ENCODE data around the gene COL4A3.

Gene COL4A3

DNA sequence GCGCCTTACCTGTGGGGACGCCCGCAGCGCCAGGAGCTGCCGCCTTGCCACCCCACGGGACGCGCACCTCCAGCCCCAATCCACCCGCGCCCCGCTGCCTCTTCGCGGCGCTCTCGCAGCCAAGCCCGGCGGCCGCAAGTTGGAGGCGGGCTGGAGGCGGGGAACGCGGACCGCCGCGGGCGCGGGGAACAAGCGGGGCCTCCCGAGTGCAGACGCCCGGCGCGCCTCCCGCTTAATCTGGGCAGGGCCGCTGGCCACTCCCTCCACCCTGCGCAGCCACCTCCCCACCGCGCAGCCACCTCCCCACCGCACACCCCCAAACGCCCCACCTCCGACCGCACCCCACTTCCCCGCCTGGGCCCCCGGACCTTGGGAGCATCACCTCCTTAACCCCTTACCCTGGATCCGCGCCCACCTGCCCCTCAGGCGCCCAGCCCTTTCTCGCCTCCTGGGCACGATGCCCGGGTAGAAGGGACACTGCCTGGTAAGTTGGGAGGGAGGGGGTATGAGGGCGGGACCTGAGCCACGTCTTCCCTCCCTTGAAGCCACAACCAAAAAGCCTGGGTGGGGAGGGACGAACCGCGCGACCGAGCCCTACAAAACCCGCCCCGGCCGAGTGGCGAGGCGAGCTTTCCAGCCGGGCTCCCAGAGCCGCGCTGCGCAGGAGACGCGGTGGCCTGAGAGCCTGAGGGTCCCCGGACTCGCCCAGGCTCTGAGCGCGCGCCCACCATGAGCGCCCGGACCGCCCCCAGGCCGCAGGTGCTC is at the start of gene COL4A3, which contains the start of gene COL4A4:
TSS of gene COL4A3 (plus strand) at position 627 of the 765 bp plus-strand sequence. CDS start at position 730, 103 bp downstream.
TSS of gene COL4A4 (minus strand) at position 208 of the 765 bp plus-strand sequence. CDS start 16,722 bp downstream, outside the sequence.
- DNase-seq (ENCODE audit: extremely low spot score, insufficient read length, low read depth) (no peak), FAIRE-seq (peak; percentile 9)

GRCh38 chr2:227115761-227116160 is 48.7 kb upstream of the COL4A3 start:
- DNase-seq (ENCODE audit: extremely low spot score, insufficient read length, low read depth), result no peak
- no peak for FAIRE-seq

DNA sequence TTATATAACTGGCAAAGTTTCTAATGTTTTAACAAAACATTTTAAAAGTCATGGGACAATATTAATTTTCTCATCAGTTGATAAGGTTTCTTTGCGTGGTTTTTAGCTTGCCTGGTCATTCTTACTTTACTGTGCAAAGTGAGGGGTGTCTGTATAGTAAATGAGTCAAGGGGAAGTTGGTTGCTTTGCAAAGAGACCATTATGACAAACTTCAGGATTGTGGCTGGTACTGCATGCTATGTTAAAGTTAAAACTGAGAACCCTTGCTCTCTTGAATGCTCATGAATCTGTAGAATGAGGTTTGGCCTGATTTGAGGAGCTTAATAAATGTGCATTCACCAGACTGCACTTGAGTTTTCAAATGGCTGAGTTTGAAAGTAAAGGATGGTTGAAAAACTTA is 47.4 kb upstream of the COL4A3 start:
- DNase-seq (ENCODE audit: extremely low spot score, insufficient read length, low read depth) (no peak), FAIRE-seq (no peak)

DNA sequence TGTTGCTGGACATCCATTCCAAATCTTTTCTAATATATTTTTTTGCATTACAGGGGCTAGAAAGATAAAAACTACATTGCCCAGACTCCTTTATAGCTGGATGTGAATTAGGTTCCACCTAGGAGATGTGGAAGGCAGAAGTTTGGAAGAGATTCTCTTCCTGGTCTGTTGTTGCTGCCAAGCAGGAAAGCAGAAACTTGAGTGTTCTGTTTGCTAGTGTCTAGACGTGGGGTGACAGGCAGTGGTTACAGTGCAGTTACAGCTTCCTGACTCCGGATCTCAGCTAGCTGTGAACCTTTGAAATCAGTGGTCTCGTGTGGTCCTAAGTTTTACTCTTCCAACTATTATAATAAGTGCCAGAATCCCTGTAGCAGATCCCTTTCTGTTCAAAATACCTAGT is 46.6 kb upstream of the COL4A3 start:
- FAIRE-seq, result no peak

DNA sequence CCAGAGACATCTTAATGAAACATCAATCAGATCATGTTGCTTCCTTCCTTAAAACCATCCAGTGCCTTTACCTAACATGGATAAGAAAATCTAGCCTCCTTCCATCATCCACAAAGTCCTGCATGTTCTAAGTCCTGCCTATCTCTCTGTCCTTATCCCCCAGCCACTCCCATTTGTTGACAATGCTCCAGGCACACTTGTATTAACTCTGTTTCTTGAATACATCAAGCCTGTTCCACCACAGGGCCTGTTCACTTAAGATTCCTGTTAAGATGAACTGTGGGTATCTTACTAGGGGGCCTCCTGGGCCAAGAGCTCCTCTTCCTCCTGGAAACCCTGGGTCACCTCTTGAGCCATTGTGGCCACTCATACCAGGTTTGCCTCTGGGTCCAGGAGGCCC is 46.1 kb upstream of the COL4A3 start:
- no peak for FAIRE-seq
- DNase-seq (ENCODE audit: extremely low spot score, insufficient read length, low read depth), result no peak

More for the DNA sequence above, 46.6 kb upstream of the COL4A3 start:
- no peak for DNase-seq (ENCODE audit: extremely low spot score, insufficient read length, low read depth)

- no peak for DNase-seq (ENCODE audit: extremely low spot score, insufficient read length, low read depth)
- no peak for FAIRE-seq
Observed at GRCh38 chr2:227123697-227124096, 40.7 kb upstream of the COL4A3 start.

DNA sequence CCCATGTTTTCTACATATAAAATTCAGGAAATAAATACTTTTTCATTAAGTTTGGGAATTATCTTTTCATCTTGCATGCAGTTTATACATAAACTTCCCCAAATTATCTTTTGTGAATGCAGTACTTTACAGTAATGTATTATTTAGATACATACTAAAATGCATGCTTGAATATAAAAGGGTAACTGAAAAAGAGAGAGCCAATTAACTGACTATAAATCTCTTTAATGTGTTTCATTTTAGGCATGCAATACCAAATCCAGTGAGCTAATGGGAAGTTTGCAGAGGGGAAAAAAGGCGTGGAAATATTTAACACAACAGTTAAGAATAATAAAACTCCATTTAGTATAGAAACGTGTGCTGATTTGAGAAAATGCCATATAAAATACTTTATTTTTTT is 39.6 kb upstream of the COL4A3 start:
- no peak for DNase-seq (ENCODE audit: extremely low spot score, insufficient read length, low read depth)
- FAIRE-seq, result no peak

DNA sequence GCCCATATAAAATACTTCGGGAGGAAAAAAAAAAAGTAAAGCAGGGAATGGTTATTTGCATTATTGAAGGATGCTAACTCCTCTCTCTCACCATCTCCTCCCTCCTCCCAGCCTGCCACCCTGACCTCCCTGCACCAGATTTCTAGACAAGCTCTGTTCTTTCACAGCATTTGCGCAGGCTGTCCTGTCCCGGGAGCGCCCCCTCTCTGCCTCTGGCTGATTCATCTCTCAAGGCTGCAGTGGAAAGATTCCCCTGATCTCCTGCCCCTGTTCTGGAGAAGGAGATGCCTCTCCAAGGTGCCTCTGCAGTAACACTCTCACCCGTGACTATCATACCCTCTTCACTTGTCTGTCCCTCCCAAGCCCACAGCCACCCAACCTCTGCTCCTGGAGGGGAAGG is 38.9 kb upstream of the COL4A3 start:
- no peak for DNase-seq (ENCODE audit: extremely low spot score, insufficient read length, low read depth)
- no peak for FAIRE-seq

- FAIRE-seq (no peak), DNase-seq (ENCODE audit: extremely low spot score, insufficient read length, low read depth) (no peak)
Observed at GRCh38 chr2:227127201-227127600, 37.2 kb upstream of the COL4A3 start.

- FAIRE-seq (no peak), DNase-seq (ENCODE audit: extremely low spot score, insufficient read length, low read depth) (no peak)
Observed at GRCh38 chr2:227130636-227131035, 33.8 kb upstream of the COL4A3 start.

DNA sequence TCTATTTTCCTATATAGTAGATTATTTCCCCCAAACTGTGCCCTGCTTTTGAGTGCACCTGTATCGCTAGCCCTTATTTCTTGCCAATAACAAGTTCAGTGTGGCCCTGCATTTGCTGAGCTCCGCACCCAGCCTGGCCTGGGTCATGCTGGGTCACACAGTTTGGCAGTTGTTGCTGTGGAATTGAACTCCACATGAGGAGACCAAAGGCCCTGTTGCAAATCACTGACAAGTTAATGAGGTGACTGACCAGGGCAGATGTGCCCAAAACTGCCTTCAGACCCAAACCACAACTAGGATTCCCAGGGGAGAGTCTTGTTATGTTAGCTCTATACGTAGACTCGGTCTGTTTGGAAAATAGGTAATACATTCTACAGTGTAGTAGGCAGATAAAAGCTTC is 31.4 kb upstream of the COL4A3 start:
- DNase-seq (ENCODE audit: extremely low spot score, insufficient read length, low read depth) (no peak), FAIRE-seq (no peak)

- FAIRE-seq, result no peak
- no peak for DNase-seq (ENCODE audit: extremely low spot score, insufficient read length, low read depth)
Observed at GRCh38 chr2:227134591-227134990, 29.8 kb upstream of the COL4A3 start.

GRCh38 chr2:227141301-227141700 is 23.1 kb upstream of the COL4A3 start:
- DNase-seq (ENCODE audit: extremely low spot score, insufficient read length, low read depth) (no peak), FAIRE-seq (no peak)

DNA sequence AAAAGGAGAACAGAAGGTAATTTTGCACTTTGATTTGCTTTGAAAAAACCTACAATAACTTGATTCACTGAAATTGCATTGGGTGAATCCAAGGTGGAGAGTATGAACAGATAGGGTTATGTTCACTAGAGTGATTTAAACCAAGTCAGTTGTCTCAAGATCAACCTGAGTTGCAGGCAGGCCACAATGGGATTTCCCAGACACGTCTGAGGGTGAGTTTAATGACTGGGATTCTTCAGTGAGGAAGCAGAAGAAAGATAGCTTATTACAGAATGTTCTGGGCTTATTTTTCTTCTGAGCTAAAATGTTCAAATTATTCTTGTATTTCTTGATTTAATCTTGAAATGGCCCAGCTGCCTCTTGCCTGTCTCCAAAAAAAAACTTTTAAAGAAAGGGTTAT is 20.5 kb upstream of the COL4A3 start:
- FAIRE-seq, result no peak
- DNase-seq (ENCODE audit: extremely low spot score, insufficient read length, low read depth), result no peak

DNA sequence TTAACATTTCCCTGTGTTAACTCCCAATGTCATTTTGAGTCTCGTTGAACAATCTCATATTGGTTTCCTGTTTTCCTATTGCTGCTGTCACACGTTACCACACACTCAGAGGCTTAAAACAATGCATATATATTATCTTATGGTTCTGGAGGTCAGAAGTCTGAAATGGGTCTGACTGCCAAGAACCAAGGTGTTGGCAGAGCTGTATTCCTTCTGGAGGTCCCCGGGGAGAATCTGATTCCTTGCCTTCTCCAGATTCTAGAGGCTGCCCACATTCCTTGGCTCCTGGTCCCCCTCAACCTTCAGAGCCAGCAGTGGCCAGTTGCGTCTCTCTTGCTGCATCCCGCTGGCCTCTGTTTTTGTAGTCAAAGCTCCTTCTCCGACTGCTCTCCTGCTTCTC is 18.0 kb upstream of the COL4A3 start:
- DNase-seq (ENCODE audit: extremely low spot score, insufficient read length, low read depth), result no peak
- FAIRE-seq, result no peak

DNA sequence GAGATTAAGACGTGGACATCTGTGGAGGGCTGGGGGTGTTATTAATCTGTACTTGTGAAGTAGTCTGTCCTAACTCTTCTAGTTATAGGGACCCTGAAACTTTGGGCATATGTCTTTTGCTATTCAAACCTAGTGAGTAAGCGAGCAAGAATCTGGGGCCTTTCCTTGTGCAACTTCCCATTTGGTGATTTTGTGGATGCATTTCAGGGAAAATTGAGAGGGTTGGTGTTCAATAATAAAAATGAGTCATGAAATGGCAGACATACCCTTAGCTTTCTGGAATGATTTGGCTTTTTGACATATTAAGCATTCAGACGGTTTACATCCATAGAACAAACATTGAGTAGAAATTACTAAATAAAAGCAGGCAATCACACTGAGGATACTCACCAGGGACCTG is 17.4 kb upstream of the COL4A3 start:
- FAIRE-seq (no peak), DNase-seq (ENCODE audit: extremely low spot score, insufficient read length, low read depth) (no peak)

GRCh38 chr2:227148106-227148505 is 16.3 kb upstream of the COL4A3 start:
- no peak for FAIRE-seq

DNA sequence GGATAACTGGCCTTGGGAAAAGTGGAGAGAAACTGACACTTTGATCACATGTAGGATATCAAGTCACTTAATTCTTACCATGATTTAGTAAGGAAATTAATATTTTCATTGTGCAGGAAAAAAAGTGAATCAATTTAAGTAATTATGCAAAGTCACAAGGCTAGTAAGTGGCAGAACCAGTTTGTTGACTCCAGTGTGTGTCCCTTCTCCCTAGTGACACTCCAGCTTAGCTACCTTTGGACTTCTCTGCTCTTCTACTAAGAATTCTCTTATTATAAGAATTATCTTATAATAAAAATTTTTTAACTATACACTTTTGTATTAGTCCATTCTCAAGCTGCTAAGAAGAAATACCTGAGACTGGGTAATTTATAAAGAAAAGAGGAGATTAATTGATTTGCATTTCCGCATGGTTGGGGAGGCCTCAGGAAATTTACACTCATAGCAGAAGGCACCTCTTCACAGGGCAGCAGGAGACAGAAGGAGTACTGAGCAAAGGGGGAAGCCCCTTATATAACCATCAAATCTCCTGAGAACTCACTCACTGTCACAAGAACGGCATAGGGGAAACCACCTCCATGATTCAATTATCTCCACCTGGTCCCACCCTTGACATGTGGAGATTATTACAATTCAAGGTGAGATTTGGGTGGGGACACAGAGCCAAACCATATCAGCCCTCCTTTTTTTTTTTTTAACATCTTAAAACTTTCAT is 14.0 kb upstream of the COL4A3 start:
- DNase-seq (ENCODE audit: extremely low spot score, insufficient read length, low read depth) (no peak), FAIRE-seq (no peak)

More at GRCh38 chr2:227148106-227148505, 16.3 kb upstream of the COL4A3 start:
- DNase-seq (ENCODE audit: extremely low spot score, insufficient read length, low read depth), result no peak

DNA sequence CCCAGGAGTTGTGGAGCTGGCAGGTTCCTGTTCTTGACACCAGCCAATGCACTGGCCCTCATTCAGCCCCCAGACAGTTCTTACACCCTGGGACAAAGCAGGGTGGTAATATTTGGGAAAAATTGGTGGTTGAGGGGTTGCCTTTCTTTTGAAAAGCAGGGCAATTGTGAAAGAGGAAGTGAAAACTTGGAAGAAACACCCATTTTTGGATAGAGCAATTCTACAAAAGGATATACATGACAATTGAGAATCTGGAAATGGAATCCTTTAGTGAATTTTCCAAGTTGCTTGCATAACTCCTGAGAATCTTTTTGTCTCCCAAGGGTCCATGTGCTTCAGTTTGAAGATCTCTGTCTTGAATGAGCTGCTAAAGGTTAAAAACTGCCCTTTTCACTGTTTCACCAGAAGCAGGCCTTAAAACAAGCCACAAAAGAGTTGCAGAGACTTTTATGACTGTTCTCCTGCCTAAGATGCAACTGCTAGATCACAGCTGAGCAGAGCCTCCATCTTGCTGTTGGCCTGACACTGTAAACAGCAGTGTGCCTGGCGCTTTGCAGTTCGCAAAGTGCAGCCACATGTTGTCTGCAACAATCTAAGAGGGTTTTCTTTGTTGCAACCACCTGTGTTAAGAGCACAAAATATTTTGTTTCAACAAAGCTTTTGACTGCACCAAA is 12.2 kb upstream of the COL4A3 start:
- FAIRE-seq, result no peak

DNA sequence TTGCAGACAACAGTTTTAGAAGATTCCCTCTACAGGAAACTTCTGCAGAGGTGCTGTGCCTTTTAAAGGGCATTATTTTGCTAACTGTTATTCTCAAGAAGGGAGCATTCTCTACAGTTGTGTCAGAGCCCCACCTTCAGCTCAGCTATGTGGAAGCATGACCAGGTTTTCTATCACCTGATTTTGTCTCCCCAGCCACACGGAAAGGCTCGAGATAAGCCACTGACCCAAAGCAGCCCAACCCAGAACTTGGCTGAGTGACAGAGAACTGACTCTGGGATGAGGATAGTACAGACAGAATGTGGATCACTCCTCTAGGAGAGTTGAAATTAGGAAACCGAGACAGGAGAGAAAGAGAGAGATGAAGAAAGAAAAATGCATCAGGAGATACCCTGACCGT is 11.1 kb upstream of the COL4A3 start:
- DNase-seq (ENCODE audit: extremely low spot score, insufficient read length, low read depth), result no peak
- FAIRE-seq, result no peak

More for the DNA sequence above, 12.2 kb upstream of the COL4A3 start:
- no peak for DNase-seq (ENCODE audit: extremely low spot score, insufficient read length, low read depth)
